ENCODE measurements around the gene NUDT1.

NUDT1 gene

DNA sequence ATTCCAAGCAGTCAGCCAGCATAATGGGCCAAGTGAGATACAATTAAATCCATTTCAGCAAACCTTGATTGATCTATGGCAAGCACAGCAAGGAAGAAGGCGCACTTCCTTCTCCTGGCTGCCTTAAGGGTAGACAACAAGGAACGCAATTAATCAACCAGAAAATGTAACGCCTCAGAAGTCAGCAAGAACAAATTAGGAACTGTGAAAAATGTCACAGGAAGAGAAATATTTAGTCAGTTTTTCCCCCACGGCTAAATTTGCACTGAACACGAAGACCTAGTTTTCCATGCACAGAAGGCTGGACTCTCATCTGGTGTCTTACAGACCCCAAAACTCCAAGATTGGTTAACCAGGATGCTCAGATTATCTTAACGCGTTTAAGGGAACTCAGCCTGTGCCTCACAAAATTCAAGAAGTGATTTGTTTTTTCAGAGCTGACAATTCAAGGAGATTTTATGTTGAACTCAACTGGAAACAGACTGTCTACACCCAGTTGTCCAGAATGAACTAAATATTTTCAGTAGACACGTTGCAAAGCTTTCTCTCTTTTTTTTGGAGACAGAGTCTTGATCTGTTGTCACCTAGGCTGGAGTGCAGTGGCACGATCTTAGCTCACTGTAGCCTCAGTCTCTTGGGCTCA is 58.0 kb downstream of the NUDT1 start:
- TF ChIP-seq, protein P1, sequence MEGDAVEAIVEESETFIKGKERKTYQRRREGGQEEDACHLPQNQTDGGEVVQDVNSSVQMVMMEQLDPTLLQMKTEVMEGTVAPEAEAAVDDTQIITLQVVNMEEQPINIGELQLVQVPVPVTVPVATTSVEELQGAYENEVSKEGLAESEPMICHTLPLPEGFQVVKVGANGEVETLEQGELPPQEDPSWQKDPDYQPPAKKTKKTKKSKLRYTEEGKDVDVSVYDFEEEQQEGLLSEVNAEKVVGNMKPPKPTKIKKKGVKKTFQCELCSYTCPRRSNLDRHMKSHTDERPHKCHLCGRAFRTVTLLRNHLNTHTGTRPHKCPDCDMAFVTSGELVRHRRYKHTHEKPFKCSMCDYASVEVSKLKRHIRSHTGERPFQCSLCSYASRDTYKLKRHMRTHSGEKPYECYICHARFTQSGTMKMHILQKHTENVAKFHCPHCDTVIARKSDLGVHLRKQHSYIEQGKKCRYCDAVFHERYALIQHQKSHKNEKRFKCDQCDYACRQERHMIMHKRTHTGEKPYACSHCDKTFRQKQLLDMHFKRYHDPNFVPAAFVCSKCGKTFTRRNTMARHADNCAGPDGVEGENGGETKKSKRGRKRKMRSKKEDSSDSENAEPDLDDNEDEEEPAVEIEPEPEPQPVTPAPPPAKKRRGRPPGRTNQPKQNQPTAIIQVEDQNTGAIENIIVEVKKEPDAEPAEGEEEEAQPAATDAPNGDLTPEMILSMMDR (IDR thresholded peaks at IDR 0.05; ENCODE audit: low read depth, low read length), result no peak
- H3K4me3 ChIP-seq (ENCODE audit: low read depth, low read length), result no peak overlapping the region
